ENCODE data around the gene ATRIP. TPM values are rescaled to one million over a fixed set of nuclear protein-coding genes. Genes with fewer than 3 reads are reported as not detected.
A peak's percentile ranks its signal among the peaks of the same experiment; 100 is the strongest.

ATRIP gene
- total and polyA plus RNA-seq, 9 donors, result 3.9 to 11.4 (median 6.4) TPM

- no peaks in the 10 kb centered on the region for H3K9me3 ChIP-seq
- H3K27me3 ChIP-seq, result no peaks in the 10 kb centered on the region
- TF ChIP-seq EP300 (IDR thresholded peaks at IDR 0.05) (no peak), POLR2A (IDR thresholded peaks at IDR 0.05) (no peak)
- TF ChIP-seq, protein P1, sequence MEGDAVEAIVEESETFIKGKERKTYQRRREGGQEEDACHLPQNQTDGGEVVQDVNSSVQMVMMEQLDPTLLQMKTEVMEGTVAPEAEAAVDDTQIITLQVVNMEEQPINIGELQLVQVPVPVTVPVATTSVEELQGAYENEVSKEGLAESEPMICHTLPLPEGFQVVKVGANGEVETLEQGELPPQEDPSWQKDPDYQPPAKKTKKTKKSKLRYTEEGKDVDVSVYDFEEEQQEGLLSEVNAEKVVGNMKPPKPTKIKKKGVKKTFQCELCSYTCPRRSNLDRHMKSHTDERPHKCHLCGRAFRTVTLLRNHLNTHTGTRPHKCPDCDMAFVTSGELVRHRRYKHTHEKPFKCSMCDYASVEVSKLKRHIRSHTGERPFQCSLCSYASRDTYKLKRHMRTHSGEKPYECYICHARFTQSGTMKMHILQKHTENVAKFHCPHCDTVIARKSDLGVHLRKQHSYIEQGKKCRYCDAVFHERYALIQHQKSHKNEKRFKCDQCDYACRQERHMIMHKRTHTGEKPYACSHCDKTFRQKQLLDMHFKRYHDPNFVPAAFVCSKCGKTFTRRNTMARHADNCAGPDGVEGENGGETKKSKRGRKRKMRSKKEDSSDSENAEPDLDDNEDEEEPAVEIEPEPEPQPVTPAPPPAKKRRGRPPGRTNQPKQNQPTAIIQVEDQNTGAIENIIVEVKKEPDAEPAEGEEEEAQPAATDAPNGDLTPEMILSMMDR (IDR thresholded peaks at IDR 0.05), result no peak
- DNase-seq, result peak in 4 of 5 donors; percentile 43 to 61 (median 55)
- H3K27ac ChIP-seq, result peak overlapping the region; percentile 98 to 100
- H3K4me1 ChIP-seq (ENCODE audit: insufficient read depth), result peaks cover 22% of the 10 kb centered on the region
- WGBS, 3 donors, result 11 to 17% (median 14%) methylated on average over 18 to 19 of the region's 19 CpGs
- no peaks in the 10 kb centered on the region for H3K36me3 ChIP-seq
- peak overlapping the region; percentile 48 for H3K4me3 ChIP-seq
- intact Hi-C loops (cut with DNase I), result loop anchor here in 1 of 4 donors (10.0 kb wide), 1 partner anchor 218 kb away; the partner anchor contains the start of gene NCKIPSD
These were observed 20.0 kb downstream of the ATRIP start for GRCh38 chr3:48466386-48467109.

DNA sequence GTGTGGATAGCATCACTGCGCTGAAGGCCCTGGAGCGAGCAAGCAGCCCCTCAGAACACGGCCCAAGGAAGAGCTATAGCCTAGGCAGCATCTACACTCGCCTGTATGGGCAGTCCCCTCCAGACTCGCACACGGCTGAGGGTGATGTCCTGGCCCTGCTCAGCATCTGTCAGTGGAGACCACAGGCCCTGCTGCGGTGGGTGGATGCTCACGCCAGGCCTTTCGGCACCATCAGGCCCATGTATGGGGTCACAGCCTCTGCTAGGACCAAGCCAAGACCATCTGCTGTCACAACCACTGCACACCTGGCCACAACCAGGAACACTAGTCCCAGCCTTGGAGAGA lies 20.5 kb downstream of the ATRIP start:
- Histone ChIP-seq H3K4me1 (ENCODE audit: insufficient read depth) (peaks cover 25% of the 10 kb centered on the region), H3K27ac (peak overlapping the region; percentile 98 to 100), H3K9me3 (no peaks in the 10 kb centered on the region), H3K27me3 (no peaks in the 10 kb centered on the region), H3K36me3 (no peaks in the 10 kb centered on the region), H3K4me3 (peak overlapping the region; percentile 48)
- intact Hi-C loops (cut with DNase I), result loop anchor here in 1 of 4 donors (10.0 kb wide), 1 partner anchor 218 kb away; the partner anchor contains the start of gene NCKIPSD
- TF ChIP-seq POLR2A (IDR thresholded peaks at IDR 0.05) (no peak), EP300 (IDR thresholded peaks at IDR 0.05) (no peak)
- TF ChIP-seq, protein P1 (IDR thresholded peaks at IDR 0.05), result no peak
- 46 to 62% (median 53%) methylated on average over 9 of the region's 9 CpGs for WGBS, 3 donors
- no peak for DNase-seq

DNA sequence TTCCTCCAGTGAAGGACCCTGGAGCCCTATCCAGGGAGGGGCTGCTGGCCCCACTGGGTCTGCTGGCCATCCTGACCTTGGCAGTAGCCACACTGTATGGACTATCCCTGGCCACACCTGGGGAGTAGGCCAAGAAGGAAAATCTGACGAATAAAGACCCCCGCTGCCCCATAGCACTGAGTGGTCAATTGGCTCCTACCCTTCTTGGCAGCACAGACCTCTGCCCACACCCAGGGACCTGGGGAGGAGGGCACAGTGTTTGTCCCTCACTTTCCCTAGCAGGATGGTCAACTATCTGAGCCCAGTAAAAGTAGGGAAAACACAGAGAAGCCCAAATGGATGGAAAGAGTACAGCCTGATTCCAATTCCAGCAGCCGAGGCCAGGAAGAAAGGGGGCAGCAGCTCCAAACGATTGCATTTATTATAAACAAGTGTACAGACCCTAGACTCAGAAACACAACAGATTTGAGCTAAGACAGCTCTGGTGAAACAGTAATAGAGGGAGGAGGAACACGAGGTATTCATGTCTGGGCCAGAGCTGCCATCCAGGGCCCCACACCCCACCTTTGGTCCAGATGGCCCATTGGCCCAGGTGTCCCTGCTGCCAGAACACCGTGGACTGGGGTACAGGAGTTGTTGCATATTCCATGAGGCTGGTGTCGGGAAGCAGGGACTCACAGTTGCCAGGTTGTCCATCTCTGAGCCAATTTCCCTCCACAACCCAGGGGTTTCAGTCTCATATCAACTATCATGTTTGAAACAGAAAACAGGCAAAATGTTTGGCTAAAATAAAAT lies 21.1 kb downstream of the ATRIP start:
- no peak for DNase-seq
- Histone ChIP-seq H3K9me3 (no peaks in the 10 kb centered on the region), H3K27me3 (no peaks in the 10 kb centered on the region), H3K27ac (peak overlapping the region; percentile 98 to 100), H3K4me1 (ENCODE audit: insufficient read depth) (peaks cover 25% of the 10 kb centered on the region), H3K36me3 (no peaks in the 10 kb centered on the region), H3K4me3 (no peak overlapping the region)
- TF ChIP-seq, protein P1 (IDR thresholded peaks at IDR 0.05), result no peak
- TF ChIP-seq EP300 (IDR thresholded peaks at IDR 0.05), result no peak
- TF ChIP-seq POLR2A (IDR thresholded peaks at IDR 0.05), result no peak
- intact Hi-C loops (cut with DNase I), result loop anchor here in 1 of 4 donors (10.0 kb wide), 1 partner anchor 217 kb away; the partner anchor contains the start of gene NCKIPSD
- WGBS, 3 donors, result 46 to 64% (median 57%) methylated on average over 7 of the region's 7 CpGs

DNA sequence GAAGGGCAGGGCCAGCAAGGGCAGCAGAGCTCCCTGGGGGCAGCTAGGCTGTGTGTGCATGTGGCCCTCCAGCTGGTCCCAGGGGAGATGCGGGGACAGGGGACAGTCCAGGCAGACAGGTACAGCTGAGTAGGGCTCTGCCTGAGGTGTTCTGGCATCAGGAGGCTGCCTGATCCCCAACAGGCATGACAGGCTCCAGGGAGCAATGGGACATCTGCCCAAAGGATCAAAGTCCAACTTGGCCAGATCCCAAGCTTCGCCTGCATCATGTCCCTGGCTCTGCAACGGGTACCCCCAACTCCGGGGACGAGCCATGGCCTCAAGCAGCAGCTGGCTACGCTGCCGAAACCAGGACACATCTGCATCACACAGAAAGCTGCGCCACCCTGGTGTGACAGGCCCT lies 21.8 kb downstream of the ATRIP start:
- intact Hi-C loops (cut with DNase I), result loop anchor here in 1 of 4 donors (10.0 kb wide), 1 partner anchor 216 kb away; the partner anchor contains the start of gene NCKIPSD
- TF ChIP-seq EP300 (IDR thresholded peaks at IDR 0.05) (no peak), POLR2A (IDR thresholded peaks at IDR 0.05) (no peak)
- TF ChIP-seq, protein P1 (IDR thresholded peaks at IDR 0.05), result no peak
- peaks cover 25% of the 10 kb centered on the region for H3K4me1 ChIP-seq (ENCODE audit: insufficient read depth)
- H3K27me3 ChIP-seq, result no peaks in the 10 kb centered on the region
- no peaks in the 10 kb centered on the region for H3K36me3 ChIP-seq
- whole genome bisulfite sequencing, 3 donors, result 64 to 95% (median 73%) methylated on average over 6 to 8 of the region's 8 CpGs
- no peak for DNase-seq
- no peak overlapping the region for H3K4me3 ChIP-seq
- no peak overlapping the region for H3K27ac ChIP-seq
- H3K9me3 ChIP-seq, result no peaks in the 10 kb centered on the region
